Kidney capillary endothelial cell (primary cell): ENCODE results near the gene IQGAP3.

Source experiments
- DNase-seq: peaks from one replicate; pipeline ENCODE4 v3.0.0-alpha.2; 2018; ENCODE audit warnings: low spot score

Gene IQGAP3

GRCh38 chr1:156497078-156497742, 75.2 kb downstream of the IQGAP3 start:
- DNase-seq, result no peak

DNA sequence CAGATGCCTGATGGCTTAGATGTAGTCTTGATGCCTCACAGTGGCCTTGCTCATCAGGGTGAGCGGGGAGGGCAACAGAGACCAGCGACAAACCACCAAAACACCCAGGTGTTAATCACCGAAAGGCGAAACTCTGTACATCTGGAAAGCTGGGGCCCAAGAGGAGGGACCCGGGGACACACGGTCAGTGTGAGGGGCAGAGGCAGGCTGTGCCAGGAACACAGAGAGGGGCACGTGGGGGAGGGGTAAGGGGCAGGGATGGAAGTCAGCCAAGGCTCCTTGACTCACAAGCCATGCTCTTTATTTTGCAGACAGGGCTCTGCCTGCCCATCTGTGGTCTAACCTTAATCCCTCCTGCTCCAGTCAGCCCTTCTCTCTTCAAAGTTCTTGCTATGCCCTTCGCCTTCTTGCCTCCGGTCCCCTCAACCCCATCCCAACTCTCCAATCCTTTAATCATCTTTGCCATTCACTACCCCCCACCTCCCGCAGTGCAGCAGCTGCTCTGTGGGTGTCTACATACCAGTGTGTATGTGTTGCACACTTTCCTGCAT, 76.1 kb downstream of the IQGAP3 start:
- no peak for DNase-seq

- DNase-seq, result no peak
Measured at GRCh38 chr1:156495401-156496140, 76.8 kb downstream of the IQGAP3 start.

- no peak for DNase-seq
Measured at GRCh38 chr1:156494309-156494895, 78.0 kb downstream of the IQGAP3 start.

DNA sequence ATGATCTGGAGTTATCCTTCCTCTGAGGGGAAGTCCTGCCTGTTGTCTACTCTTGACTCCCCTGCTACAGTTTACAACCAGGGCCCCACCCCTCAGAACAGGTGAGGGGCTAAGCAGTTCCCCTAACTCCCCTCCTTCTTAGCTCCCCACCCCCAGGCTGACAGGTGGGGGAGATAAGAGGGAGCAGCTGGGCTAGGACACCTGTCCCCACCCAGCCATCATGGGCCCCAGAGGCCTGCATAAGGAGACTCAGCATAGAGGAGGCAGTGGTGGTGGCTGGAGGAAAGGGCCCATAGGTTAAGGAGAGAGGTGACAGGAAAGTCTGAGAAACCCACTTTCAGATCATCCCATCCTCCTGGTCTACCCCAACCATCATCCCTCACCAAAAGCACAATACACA, 78.6 kb downstream of the IQGAP3 start:
- DNase-seq, result no peak

GRCh38 chr1:156493154-156493631, 79.2 kb downstream of the IQGAP3 start:
- no peak for DNase-seq

DNA sequence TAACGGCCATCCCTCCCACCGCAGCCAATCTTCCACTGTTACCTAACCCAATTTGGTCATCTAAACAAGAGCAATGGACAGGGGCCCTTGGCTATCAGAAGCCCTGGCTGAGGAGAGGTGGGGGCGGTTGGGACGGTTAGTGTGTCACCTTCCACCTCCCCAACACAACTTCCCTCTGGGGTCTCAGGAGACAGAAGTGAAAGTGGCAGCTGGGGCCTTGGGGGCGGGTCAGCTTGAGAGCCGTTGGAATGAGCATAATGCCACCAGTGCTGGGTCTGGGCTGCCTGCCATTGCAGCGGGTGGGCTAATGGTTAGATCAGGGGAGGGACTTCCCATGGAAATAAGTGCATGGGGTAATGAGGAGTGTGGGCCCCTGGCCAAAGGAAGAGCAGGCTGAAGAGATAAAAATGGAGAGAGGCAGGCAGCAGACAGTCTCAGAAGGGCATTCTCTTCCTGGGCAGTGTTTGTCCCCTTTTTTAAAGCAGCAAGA, 79.7 kb downstream of the IQGAP3 start:
- DNase-seq, result no peak

GRCh38 chr1:156492013-156492590, 80.3 kb downstream of the IQGAP3 start:
- no peak for DNase-seq

- DNase-seq, result no peak
Measured at GRCh38 chr1:156491151-156491949, 81.0 kb downstream of the IQGAP3 start.

- peak; percentile 79 for DNase-seq
Measured at GRCh38 chr1:156490401-156491032, 81.8 kb downstream of the IQGAP3 start.

DNA sequence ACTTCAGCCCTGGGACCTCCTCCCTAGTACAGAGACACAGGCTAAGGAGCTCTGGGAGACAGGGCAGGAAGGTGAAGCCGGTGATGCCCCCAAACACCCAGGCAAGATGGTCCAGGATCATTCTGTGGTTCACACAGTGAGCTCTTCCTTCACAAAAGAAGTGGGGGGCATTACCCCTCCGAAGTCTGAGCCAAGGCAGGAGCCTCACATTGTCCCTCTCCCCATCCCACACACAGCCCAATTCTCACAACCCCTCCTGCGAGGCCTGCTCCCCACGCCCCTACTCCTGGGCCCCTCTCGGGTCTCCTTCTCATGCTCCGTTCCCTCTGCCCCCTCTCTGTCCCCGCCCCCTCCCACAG, 82.5 kb downstream of the IQGAP3 start:
- DNase-seq, result no peak

GRCh38 chr1:156489166-156489934, 83.0 kb downstream of the IQGAP3 start:
- no peak for DNase-seq

DNA sequence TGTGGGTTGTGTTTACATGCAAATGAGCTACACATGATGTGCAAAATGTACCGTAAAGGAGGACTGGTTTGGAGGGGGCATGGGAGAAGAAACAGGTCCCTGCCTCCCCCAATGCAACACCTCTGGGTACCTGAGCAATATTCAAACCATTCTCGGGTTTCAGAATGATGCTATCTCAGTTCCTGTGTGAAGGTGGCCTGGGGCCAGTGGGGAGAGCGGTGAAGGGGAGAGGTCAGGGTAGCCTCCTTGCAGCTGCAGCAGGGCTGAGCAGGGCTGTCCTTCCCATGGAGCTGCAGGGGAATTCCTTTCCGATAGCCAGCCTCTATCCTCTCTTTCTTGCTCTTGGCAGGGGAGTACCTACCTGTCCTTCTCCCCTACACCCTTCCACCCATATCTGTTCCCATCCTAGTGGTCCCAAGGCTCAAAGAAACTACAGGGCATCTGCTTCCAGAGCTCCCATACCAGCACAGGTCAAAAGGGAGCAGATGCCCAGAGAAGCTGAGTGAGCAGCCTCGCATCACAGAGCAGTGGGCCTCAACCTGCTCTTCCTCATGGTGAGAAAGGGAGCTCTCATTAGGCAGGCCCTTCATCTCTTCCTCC, 83.7 kb downstream of the IQGAP3 start:
- no peak for DNase-seq

- DNase-seq, result no peak
Measured at GRCh38 chr1:156487862-156488261, 84.5 kb downstream of the IQGAP3 start.

DNA sequence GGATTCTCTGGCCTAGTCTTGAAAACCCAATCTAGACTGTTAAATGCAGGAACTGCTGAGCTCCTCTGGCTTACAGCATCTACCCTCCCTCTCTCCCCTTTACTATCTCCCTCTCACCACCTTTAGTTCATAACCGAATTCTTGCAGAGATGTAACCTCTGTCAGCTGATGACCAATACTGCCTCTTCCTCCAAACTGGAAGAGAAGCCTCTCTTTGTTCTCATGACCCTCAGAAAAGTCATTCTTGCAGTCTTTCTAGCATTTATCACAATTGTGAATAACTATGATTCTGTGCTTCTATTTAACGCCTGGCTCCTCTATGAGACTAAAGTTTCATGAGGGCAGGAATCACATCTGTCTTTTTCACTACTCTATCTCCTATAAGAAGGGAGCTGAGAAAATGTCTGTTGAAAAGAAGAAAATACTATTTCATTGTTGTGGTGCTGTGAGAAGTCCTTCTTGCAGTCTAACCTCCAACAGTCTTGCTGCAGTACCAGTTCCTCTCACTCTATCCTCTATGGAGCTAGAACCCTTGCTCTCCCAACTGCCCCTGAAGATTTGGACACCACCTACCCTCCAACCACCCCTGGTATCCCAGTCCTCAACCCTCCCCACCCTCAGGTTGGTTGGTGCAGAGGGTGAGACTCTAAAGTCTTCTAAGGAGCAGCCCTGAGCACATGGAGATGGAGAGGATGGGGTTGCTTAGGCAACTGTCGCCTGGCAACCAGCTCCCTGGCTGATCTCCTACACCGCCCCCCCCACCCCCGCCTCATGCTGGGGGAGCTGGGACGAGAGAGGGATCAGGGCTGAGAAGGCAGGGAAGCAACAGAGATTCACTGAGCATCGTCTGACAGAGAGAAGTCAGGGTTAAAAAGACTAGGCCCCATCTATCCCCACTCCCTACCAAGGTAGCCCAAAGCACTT, 85.7 kb downstream of the IQGAP3 start:
- no peak for DNase-seq

GRCh38 chr1:156485984-156486383, 86.4 kb downstream of the IQGAP3 start:
- no peak for DNase-seq

- DNase-seq, result no peak
Measured at GRCh38 chr1:156484480-156485058, 87.8 kb downstream of the IQGAP3 start.

- no peak for DNase-seq
Measured at GRCh38 chr1:156483397-156483796, 89.0 kb downstream of the IQGAP3 start.
